GM21717 (cell line): ENCODE data around the gene TLR9.
A peak's percentile ranks its signal among the peaks of the same experiment; 100 is the strongest.

Experiments used
- ATAC-seq: cut with Tn5 transposase; IDR thresholded peaks from one replicate; pipeline ENCODE4 v1.9.1; 2021; ENCODE audit warnings: mild to moderate bottlenecking, moderate library complexity; ENCODE audit not compliant: unreplicated experiment

TLR9 gene

GRCh38 chr3:52232279-52233107 is 7.0 kb upstream of the TLR9 start:
- ATAC-seq, result no peak

- no peak for ATAC-seq
These were observed 6.2 kb upstream of the TLR9 start for GRCh38 chr3:52231502-52232278.

DNA sequence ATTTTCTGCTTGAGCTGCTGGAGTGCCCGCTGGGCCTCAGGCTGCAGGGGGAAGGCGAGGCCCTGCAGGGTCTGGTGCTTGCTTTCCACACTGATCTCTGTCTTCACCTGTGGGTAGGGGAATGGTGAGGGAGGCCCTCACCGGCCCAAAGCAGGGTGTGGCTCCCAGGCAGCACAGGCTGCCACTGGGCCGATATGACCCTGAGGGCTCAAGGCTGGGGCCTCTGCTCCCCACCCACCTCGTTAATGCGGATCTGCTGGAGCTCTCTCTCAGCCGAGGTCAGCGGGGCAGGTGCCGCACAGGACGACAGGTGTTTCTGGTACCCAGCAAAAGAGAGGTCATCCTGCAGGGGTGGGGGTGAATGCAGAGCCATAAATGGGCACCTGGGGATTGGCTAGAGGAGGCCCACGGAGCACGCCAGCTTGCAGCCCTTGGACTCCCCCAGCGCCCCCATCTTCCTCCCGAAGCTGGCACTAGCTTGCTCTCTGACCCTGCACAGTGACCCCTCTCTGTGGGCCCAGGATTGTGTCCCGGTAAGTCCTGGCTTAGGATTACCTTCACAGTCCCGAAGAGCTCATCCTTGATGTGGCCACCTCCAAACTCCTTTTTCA is 5.5 kb upstream of the TLR9 start:
- no peak for ATAC-seq

- ATAC-seq, result no peak
These were observed 5.0 kb upstream of the TLR9 start for GRCh38 chr3:52230461-52230860.

- ATAC-seq, result no peak
These were observed 4.2 kb upstream of the TLR9 start for GRCh38 chr3:52229656-52230055.

- ATAC-seq, result no peak
These were observed 3.4 kb upstream of the TLR9 start for GRCh38 chr3:52228751-52229291.

DNA sequence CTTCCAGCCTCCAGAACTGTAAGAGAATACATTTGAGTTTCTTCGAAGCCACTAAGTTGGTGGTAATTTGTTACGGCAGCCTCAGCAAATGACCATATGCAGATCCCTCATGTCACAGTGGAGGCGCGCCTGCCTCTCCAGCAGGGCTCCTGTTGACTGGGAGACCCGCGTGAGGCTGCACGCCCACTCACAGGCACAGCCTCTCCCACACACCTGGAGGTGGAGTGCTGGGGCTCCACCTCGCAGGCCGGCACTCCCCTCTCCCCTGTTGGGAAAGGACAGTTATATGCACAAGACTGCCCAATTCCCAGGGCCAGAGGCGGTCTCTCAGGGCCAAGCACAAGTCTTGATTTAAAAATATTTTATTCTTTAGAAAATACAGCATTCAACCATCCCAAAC is 2.8 kb upstream of the TLR9 start:
- no peak for ATAC-seq

DNA sequence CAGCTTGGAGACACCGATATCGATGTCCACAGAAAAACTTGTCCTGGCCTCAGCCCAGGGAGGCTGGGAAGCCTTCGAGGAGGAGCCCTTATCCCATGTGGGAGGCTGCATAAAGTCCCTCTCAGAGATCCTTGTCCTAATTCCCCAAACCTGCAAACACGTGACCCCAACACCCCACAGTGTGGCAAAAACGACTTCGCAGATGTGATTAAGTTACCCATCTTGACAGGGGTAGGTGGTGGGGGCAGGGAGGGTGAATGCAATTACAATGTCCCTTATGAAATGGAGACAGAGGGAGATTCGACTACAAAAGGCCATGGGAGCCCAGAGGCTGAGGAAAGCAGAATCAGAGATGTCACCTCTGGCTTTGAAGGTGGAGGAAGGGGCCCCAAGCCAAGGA is 2.3 kb upstream of the TLR9 start:
- no peak for ATAC-seq

GRCh38 chr3:52227117-52227516 is 1.7 kb upstream of the TLR9 start:
- no peak for ATAC-seq

- ATAC-seq, result peak; percentile 7
These were observed 878 bp upstream of the TLR9 start for GRCh38 chr3:52226229-52226817.

- ATAC-seq, result no peak
These were observed 1.7 kb downstream of the TLR9 start for GRCh38 chr3:52223449-52224408.

DNA sequence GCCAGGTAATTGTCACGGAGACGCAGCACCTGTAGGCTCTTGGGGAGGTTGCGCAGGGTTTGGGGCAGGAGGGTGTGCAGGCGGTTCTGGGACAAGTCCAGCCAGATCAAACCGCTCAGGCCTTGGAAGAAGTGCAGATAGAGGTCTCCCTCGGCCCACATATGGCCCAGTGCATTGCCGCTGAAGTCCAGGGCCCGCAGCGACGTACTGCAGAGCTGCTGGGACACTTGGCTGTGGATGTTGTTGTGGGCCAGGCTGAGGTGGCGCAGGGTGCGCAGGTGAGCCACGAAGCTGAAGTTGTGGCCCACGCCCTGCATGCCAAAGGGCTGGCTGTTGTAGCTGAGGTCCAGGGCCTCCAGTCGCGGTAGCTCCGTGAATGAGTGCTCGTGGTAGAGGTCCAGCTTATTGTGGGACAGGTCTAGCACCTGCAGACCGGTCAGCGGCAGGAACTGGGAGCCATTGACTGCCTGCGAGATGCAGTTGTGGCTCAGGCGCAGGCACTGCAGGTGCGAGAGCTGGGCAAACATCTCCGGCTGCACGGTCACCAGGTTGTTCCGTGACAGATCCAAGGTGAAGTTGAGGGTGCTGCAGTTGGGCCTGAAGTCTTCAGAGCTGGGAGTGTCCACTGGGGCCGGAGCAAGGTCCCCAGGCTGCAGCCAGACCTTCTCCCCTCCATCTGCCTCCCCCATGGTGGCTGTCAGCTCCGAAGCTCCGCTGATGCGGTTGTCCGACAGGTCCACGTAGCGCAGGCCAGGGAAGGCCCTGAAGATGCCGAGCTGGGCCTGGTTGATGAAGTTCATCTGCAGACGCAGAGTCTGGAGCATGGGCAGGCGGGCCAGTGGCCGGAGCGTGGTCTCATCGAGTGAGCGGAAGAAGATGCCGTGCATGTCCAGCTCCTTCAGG is 2.9 kb downstream of the TLR9 start:
- ATAC-seq, result no peak

GRCh38 chr3:52221563-52222318 is 3.7 kb downstream of the TLR9 start:
- ATAC-seq, result no peak

- ATAC-seq, result no peak
These were observed 4.3 kb downstream of the TLR9 start for GRCh38 chr3:52221141-52221562.

DNA sequence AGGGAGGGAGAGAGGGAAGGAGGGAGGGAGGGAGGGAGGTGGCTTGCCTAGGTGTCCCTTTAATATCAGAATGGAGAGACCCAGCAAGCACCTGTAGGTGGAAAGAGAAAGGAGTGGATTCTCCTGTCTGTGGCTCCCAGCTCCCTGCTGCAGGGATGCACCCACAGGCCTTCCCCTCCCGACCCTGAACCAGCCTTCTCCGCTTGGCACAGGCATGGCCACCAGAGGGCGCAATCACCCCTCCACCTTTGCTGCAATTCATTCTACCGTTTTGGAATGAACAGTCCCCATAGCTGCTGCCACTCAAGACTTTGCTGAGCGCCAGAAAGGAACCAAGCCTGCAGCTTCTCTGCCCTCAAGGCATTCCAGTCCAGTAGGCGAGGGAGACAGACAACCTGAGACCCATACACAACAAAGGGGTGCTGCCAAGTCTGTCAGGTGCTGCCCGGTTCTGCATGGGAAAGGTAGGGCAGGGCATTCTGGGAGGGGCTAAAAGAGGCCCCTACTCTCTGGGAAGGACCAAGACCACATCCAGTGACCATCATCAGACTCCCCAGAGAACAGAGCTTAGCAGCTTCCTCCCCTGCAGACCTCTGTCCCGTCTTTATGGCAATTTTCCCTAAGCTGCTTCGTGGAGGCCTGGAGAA is 4.9 kb downstream of the TLR9 start:
- peak; percentile 43 for ATAC-seq

- ATAC-seq, result no peak
These were observed 6.4 kb downstream of the TLR9 start for GRCh38 chr3:52218937-52219650.

DNA sequence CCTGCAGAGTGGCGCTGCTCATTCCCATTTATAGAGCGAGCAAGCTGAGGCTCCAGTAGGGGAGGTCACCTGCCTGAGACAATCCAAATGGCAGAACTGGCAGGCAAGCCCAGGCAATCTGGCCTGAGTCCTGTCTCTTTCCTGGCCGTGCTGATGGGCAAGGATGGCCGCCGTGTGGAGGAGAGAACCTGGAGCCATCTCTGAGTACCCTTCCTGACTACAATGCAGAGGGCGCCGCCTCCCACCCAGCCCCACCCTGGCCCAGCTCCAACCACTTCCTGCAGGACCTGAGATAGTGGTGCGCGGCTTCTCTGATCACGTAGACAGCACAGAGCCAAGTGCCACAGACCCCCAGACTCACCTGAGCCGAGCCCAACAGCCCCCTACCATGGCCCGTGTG is 7.0 kb downstream of the TLR9 start:
- ATAC-seq, result no peak
